HEK293T (cell line): ENCODE results near the gene AP2A2.

Experiments used
- ARNT ChIP-seq: fragments of 450-650 bp; IDR thresholded peaks from 2 replicates; pipeline ENCODE4 v1.6.1; 2017; ENCODE audit warnings: mild to moderate bottlenecking
- PKNOX1 ChIP-seq: fragments of 450-650 bp; IDR thresholded peaks from 2 replicates; pipeline ENCODE4 v1.6.1; 2016
- SP1 ChIP-seq: fragments of 450-650 bp; IDR thresholded peaks from 2 replicates; pipeline ENCODE4 v1.6.1; 2017
- SUZ12 ChIP-seq: fragments of 450-650 bp; IDR thresholded peaks from 2 replicates; pipeline ENCODE4 v1.6.1; 2016; ENCODE audit warnings: mild to moderate bottlenecking

GRCh38 chr11:951507-951906, 25.8 kb downstream of the AP2A2 start:
- TF ChIP-seq PKNOX1 (no peak), ARNT (no peak), SP1 (no peak), SUZ12 (no peak)
